Mucosa of descending colon (tissue), 3 donors: Measurements from ENCODE around the gene MPIG6B. TPM values are rescaled to one million over a fixed set of nuclear protein-coding genes. Genes with fewer than 3 reads are reported as not detected.

Source experiments
- ATAC-seq: fragments of 200-7000 bp; cut with Tn5 transposase; one replicate; pipeline ENCODE4 v1.9.1; 2020; ENCODE audit warnings: mild to moderate bottlenecking, moderate library complexity
- DNase-seq, 3 donors: peaks; one replicate each; pipeline ENCODE4 v3.0.0-alpha.2; 2020
- H3K36me3 ChIP-seq: fragments of 200-600 bp; one replicate; pipeline ENCODE4 v1.8.0; 2021; ENCODE audit warnings: low read depth, mild to moderate bottlenecking
- H3K4me1 ChIP-seq: fragments of 200-600 bp; one replicate; pipeline ENCODE4 v1.8.0; 2021; ENCODE audit warnings: low read depth, mild to moderate bottlenecking
- H3K4me3 ChIP-seq: fragments of 200-600 bp; one replicate; pipeline ENCODE4 v1.8.0; 2021; ENCODE audit warnings: mild to moderate bottlenecking
- H3K9me3 ChIP-seq: fragments of 200-600 bp; one replicate; pipeline ENCODE4 v1.8.0; 2021; ENCODE audit warnings: mild to moderate bottlenecking
- CTCF ChIP-seq: fragments of 200-600 bp; IDR thresholded peaks from one replicate; pipeline ENCODE4 v1.8.0; 2022; ENCODE audit warnings: antibody characterized with exemption, mild to moderate bottlenecking
- intact Hi-C, 2 donors: fragments of 100-400 bp; cut with DNase I in 1 of 2; cut with micrococcal nuclease in 1 of 2; formaldehyde crosslinking; loops; one replicate each; pipeline versions ENCODE4 v1.11.0 to v1.11.1; 2022; cut with DNase I, micrococcal nuclease
- total RNA-seq, 3 donors: library from RNA; stranded (reverse); fragmentation: NEBNext Ultra II Directional in 2 of 3; extraction: Animal tissue kit (Norgen Biotek cat#: 25700) in 2 of 3; gene quantifications; one replicate each; pipeline versions ENCODE4 v1.2.1 to v1.2.4, GENCODE V29; 2021 to 2023
- donor health status: DM: no; HTN: no; CAD: no; lungs with moderate emphysema.
- donor health status: DM: no; HTN: no; CAD: no.
- donor health status: DM: no; HTN: yes; CAD: no.

Gene MPIG6B
- total RNA-seq, 3 donors from 2014 or later: 0.48 to 1.4 (median 0.57) TPM

- intact Hi-C loops: no loop called here
- peaks cover 20% of the 10 kb centered on the region for H3K4me1 ChIP-seq
- TF ChIP-seq CTCF: no peak
- DNase-seq (no peak), ATAC-seq (peak; percentile 5)
- H3K36me3 ChIP-seq: no peaks in the 10 kb centered on the region
- H3K4me3 ChIP-seq: peak overlapping the region; percentile 87
- H3K9me3 ChIP-seq: no peaks in the 10 kb centered on the region
Observed at GRCh38 chr6:31702405-31702818, 20.8 kb upstream of the MPIG6B start.

- Histone ChIP-seq H3K4me1 (peaks cover 20% of the 10 kb centered on the region), H3K4me3 (peak within 1 kb of the TSS; percentile 87), H3K36me3 (no peaks in the 10 kb centered on the region), H3K9me3 (no peaks in the 10 kb centered on the region)
- intact Hi-C loops: no loop called here
- peak; percentile 98 to 100 (median 99) for DNase-seq
- no peak for TF ChIP-seq CTCF
- ATAC-seq: peak; percentile 98
Observed at GRCh38 chr6:31702819-31703716, 20.1 kb upstream of the MPIG6B start, which contains the start of gene ABHD16A. ABHD16A (minus strand) TSS chr6:31703324; CDS start chr6:31703281, 43 bp downstream.

GRCh38 chr6:31705931-31706330, 17.2 kb upstream of the MPIG6B start:
- H3K4me3 ChIP-seq: no peak overlapping the region
- H3K9me3 ChIP-seq: no peaks in the 10 kb centered on the region
- H3K4me1 ChIP-seq: peaks cover 20% of the 10 kb centered on the region
- no peak for DNase-seq
- ATAC-seq: no peak
- no peak for TF ChIP-seq CTCF
- intact Hi-C loops: no loop called here
- H3K36me3 ChIP-seq: no peaks in the 10 kb centered on the region

GRCh38 chr6:31706599-31706998, 16.6 kb upstream of the MPIG6B start, which contains the start of gene LY6G6F:
LY6G6F (plus strand) TSS chr6:31706866; CDS start chr6:31706907, 41 bp downstream.
- peaks cover 17% of the 10 kb centered on the region for H3K4me1 ChIP-seq
- DNase-seq (no peak), ATAC-seq (no peak)
- intact Hi-C loops: no loop called here
- no peak within 1 kb of the TSS for H3K4me3 ChIP-seq
- no peaks in the 10 kb centered on the region for H3K9me3 ChIP-seq
- no peak for TF ChIP-seq CTCF
- no peaks in the 10 kb centered on the region for H3K36me3 ChIP-seq

- DNase-seq (no peak), ATAC-seq (no peak)
- Histone ChIP-seq H3K36me3 (no peaks in the 10 kb centered on the region), H3K4me1 (peaks cover 12% of the 10 kb centered on the region), H3K4me3 (no peak overlapping the region), H3K9me3 (no peaks in the 10 kb centered on the region)
- no peak for TF ChIP-seq CTCF
- intact Hi-C loops: no loop called here
Observed at GRCh38 chr6:31707701-31708100, 15.5 kb upstream of the MPIG6B start.
